IPS-18a (cell line): ENCODE data around the gene DPRX.
A peak's percentile ranks its signal among the peaks of the same experiment; 100 is the strongest.

Experiments
- H3K27ac ChIP-seq: one replicate; pipeline ENCODE4 v1.5.1; 2013; ENCODE audit warnings: low read length
- H3K27me3 ChIP-seq: one replicate; pipeline ENCODE4 v1.6.1; 2013; ENCODE audit warnings: mild to moderate bottlenecking, low read length; ENCODE audit not compliant: control insufficient read depth, insufficient read depth
- H3K36me3 ChIP-seq: one replicate; pipeline ENCODE4 v1.6.1; 2013; ENCODE audit warnings: low read depth, low read length; ENCODE audit not compliant: control insufficient read depth
- H3K4me1 ChIP-seq: one replicate; pipeline ENCODE4 v1.6.1; 2013; ENCODE audit warnings: low read depth, low read length; ENCODE audit not compliant: control insufficient read depth
- H3K4me3 ChIP-seq: one replicate; pipeline ENCODE4 v1.5.1; 2013; ENCODE audit warnings: low read length
- H3K9ac ChIP-seq: one replicate; pipeline ENCODE4 v1.6.1; 2013; ENCODE audit warnings: mild to moderate bottlenecking, low read length, moderate library complexity
- H3K9me3 ChIP-seq: one replicate; pipeline ENCODE4 v1.6.1; 2013; ENCODE audit warnings: low read depth, low read length; ENCODE audit not compliant: control insufficient read depth

The DPRX gene

DNA sequence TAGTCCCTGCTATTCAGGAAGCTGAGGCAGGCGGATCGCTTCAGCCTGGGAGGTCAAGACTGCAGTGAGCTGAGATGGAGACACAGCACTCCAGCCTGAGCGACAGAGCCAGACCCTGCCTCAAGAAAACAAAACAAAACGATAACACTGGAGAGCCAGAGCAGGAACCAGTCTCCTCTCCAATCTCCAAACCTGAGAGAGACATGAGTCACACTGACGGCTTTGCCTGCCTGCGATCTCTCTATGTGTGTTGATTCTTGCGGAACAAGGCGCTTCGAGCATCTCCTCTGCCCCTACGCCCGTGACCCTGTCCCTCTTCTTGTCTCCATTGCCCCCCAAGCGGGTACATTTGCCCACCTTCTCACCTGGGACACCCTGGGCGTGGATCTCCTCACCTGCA is 15.6 kb downstream of the DPRX start:
- no peak overlapping the region for H3K27ac ChIP-seq
- H3K4me1 ChIP-seq, result peaks cover 13% of the 10 kb centered on the region
- no peak overlapping the region for H3K4me3 ChIP-seq
- no peaks in the 10 kb centered on the region for H3K27me3 ChIP-seq
- H3K9ac ChIP-seq, result no peak overlapping the region
- H3K9me3 ChIP-seq, result peaks cover 7% of the 10 kb centered on the region
- H3K36me3 ChIP-seq, result no peaks in the 10 kb centered on the region

- H3K27ac ChIP-seq, result no peak overlapping the region
- H3K4me1 ChIP-seq, result peaks cover 10% of the 10 kb centered on the region
- no peak overlapping the region for H3K4me3 ChIP-seq
- no peak overlapping the region for H3K9ac ChIP-seq
- no peaks in the 10 kb centered on the region for H3K27me3 ChIP-seq
- no peaks in the 10 kb centered on the region for H3K36me3 ChIP-seq
- H3K9me3 ChIP-seq, result peaks cover 7% of the 10 kb centered on the region
Measured at GRCh38 chr19:53647792-53648191, 16.0 kb downstream of the DPRX start.

GRCh38 chr19:53649746-53650593 is 18.2 kb downstream of the DPRX start:
- H3K4me3 ChIP-seq, result no peak overlapping the region
- H3K27ac ChIP-seq, result no peak overlapping the region
- no peaks in the 10 kb centered on the region for H3K36me3 ChIP-seq
- no peaks in the 10 kb centered on the region for H3K27me3 ChIP-seq
- H3K4me1 ChIP-seq, result no peaks in the 10 kb centered on the region
- peaks cover 17% of the 10 kb centered on the region for H3K9me3 ChIP-seq
- H3K9ac ChIP-seq, result no peak overlapping the region

GRCh38 chr19:53652476-53652875 is 20.7 kb downstream of the DPRX start:
- H3K36me3 ChIP-seq, result no peaks in the 10 kb centered on the region
- H3K9ac ChIP-seq, result no peak overlapping the region
- H3K27ac ChIP-seq, result no peak overlapping the region
- H3K4me1 ChIP-seq, result no peaks in the 10 kb centered on the region
- no peak overlapping the region for H3K4me3 ChIP-seq
- H3K9me3 ChIP-seq, result peaks cover 29% of the 10 kb centered on the region
- H3K27me3 ChIP-seq, result no peaks in the 10 kb centered on the region

GRCh38 chr19:53655042-53655665 is 23.4 kb downstream of the DPRX start:
- H3K9me3 ChIP-seq, result peaks cover 22% of the 10 kb centered on the region

DNA sequence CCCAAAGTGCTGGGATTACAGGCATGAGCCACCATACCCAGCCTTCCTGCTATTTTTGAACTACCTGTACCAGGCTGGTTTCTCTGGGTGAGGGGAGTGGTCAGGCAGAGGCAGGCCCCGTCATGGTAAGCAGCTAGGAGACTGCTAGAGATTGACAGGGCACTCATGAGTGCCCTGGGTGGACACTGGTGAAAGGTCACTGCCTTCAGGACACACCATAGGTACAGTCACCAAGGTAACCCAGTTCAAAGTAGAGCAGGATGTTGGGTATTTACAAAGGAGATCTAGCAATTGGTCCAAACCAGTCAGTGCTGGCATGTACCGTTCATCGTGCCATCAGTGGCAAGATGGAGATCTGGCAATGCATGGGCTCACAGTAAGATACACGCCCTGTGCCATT is 25.5 kb downstream of the DPRX start:
- no peaks in the 10 kb centered on the region for H3K36me3 ChIP-seq
- H3K4me3 ChIP-seq, result no peak overlapping the region
- H3K4me1 ChIP-seq, result peaks cover 21% of the 10 kb centered on the region
- no peak overlapping the region for H3K9ac ChIP-seq
- no peak overlapping the region for H3K27ac ChIP-seq
- peaks cover 22% of the 10 kb centered on the region for H3K9me3 ChIP-seq
- no peaks in the 10 kb centered on the region for H3K27me3 ChIP-seq

More at GRCh38 chr19:53655042-53655665, 23.4 kb downstream of the DPRX start:
- Histone ChIP-seq H3K27ac (no peak overlapping the region), H3K4me1 (peaks cover 8% of the 10 kb centered on the region), H3K4me3 (no peak overlapping the region), H3K27me3 (no peaks in the 10 kb centered on the region), H3K36me3 (no peaks in the 10 kb centered on the region), H3K9ac (no peak overlapping the region)

DNA sequence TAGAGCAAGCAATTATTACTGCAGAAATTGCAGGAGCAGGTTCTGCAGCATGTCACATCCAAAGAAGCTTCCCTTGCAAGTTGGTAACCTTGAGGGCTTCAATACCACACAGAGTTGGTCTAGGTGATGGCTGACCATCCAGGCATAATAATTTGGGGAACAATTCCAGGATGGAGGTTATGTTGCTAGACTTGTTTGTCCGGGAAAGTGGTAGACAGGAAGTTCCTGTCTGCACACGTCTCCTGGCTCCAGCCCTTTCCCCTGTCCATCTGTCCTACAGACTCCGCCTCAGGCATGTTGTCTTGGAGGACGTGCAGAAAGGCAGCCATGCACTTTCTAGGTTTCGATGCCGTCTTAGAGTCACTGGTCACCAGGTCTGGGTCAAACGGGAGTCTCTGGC is 26.0 kb downstream of the DPRX start:
- Histone ChIP-seq H3K4me1 (peaks cover 21% of the 10 kb centered on the region), H3K9me3 (peaks cover 22% of the 10 kb centered on the region), H3K27ac (no peak overlapping the region), H3K36me3 (no peaks in the 10 kb centered on the region), H3K9ac (no peak overlapping the region), H3K4me3 (no peak overlapping the region), H3K27me3 (no peaks in the 10 kb centered on the region)

DNA sequence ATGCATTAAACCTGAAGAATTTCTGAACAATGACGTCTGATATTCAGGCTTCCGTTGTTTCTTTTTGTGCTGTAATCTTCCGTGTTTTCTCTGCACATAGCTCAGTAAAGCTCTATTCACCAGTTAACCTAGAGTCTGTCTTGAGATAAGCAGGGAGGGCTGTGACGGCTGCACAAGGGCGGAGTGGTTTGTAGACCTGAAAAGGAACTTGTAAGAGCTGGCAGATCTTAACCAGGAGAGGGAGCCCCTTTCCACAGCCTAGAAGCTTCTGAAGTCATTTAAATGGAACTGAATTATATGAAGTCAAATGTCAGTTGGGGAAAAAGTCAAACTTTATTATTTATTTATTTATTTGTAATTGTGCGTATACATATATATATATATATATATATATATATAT is 27.5 kb downstream of the DPRX start:
- H3K27ac ChIP-seq, result no peak overlapping the region
- H3K27me3 ChIP-seq, result no peaks in the 10 kb centered on the region
- H3K4me3 ChIP-seq, result no peak overlapping the region
- peaks cover 21% of the 10 kb centered on the region for H3K4me1 ChIP-seq
- no peaks in the 10 kb centered on the region for H3K36me3 ChIP-seq
- peaks cover 19% of the 10 kb centered on the region for H3K9me3 ChIP-seq
- H3K9ac ChIP-seq, result no peak overlapping the region

DNA sequence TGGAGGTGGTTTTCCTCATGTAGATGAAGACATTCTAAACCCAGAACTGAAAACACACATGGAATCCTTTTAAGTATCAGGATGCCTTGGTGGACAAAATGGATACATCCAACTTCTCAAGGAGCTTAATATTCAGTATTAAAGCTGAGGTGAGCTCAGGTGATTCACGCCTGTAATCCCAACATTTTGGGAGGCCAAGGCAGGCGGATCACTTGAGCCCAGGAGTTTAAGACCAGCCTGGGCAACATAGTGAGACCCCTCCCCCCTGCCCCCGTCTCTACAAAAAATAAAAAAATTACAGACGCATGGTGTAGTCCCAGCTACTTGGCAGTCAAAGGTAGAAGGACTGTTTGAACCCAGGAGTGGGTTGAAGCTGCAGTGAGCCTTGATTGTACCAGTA is 28.8 kb downstream of the DPRX start:
- H3K27me3 ChIP-seq, result no peaks in the 10 kb centered on the region
- peaks cover 21% of the 10 kb centered on the region for H3K4me1 ChIP-seq
- no peaks in the 10 kb centered on the region for H3K36me3 ChIP-seq
- peaks cover 6% of the 10 kb centered on the region for H3K9me3 ChIP-seq
- peak overlapping the region; percentile 36 for H3K4me3 ChIP-seq
- H3K27ac ChIP-seq, result peak overlapping the region; percentile 25
- H3K9ac ChIP-seq, result peak overlapping the region; percentile 37

DNA sequence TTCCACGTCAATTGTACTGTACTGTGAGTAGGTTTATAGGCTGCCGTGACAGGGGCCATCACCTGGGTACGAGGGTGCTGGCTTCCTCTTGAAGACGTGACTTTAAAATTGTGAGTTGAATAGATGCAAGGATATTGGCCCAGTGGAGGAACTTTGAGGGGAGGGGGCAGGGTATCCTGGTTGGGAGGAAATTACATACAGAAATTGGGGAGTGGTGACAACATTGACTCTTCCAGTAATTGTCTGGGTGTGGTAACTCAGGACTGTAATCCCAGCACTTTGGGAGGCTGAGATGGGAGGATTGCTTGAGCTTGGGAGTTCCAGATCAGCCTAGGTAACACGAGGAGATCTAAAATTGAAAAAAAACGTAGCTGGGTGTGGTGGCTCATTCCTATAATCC is 30.4 kb downstream of the DPRX start:
- Histone ChIP-seq H3K36me3 (no peaks in the 10 kb centered on the region), H3K9ac (no peak overlapping the region), H3K4me3 (no peak overlapping the region), H3K27me3 (no peaks in the 10 kb centered on the region), H3K9me3 (no peaks in the 10 kb centered on the region), H3K4me1 (peaks cover 21% of the 10 kb centered on the region), H3K27ac (no peak overlapping the region)

DNA sequence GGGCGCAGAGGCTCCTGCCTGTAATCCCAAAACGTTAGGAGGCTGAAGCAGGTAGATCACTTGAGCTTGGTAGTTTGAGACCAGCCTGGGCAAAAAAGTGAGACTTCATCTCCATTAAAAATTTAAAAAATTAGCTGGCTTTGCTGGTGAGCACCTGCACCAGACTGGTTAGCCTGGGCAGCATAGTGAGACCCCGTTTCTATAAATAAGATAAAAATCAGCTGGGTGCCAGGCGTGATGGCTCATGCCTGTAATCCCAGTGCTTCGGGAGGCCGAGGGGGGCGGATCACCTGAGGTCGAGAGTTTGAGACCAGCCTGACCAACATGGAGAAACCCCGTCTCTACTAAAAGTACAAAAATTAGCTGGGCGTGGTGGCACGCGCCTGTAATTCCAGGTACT is 32.4 kb downstream of the DPRX start:
- no peaks in the 10 kb centered on the region for H3K27me3 ChIP-seq
- no peaks in the 10 kb centered on the region for H3K9me3 ChIP-seq
- H3K36me3 ChIP-seq, result no peaks in the 10 kb centered on the region
- H3K9ac ChIP-seq, result no peak overlapping the region
- H3K4me1 ChIP-seq, result peaks cover 18% of the 10 kb centered on the region
- no peak overlapping the region for H3K27ac ChIP-seq
- no peak overlapping the region for H3K4me3 ChIP-seq

DNA sequence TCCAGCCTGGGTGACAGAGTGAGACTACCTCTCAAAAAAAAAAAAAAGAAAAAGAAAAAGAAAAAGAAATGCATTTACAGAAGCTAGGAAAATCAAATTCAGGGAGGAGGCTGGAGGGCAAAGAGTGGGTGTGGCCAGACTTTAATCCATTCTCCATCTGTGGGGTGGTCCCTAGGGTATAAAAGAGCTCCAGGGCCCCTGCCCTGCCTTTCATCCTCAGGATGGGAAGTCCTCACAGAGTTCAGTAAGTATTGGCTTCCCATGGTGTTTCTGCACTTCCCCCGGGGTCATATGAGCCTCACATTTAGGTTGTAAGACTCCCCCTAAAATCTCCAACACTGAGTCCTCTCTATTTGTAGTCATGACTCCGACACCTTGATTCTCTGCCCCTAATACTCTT is 33.0 kb downstream of the DPRX start:
- no peaks in the 10 kb centered on the region for H3K36me3 ChIP-seq
- H3K4me1 ChIP-seq, result peaks cover 16% of the 10 kb centered on the region
- no peak overlapping the region for H3K9ac ChIP-seq
- H3K27me3 ChIP-seq, result no peaks in the 10 kb centered on the region
- H3K9me3 ChIP-seq, result no peaks in the 10 kb centered on the region
- no peak overlapping the region for H3K27ac ChIP-seq
- H3K4me3 ChIP-seq, result no peak overlapping the region
